Endothelial cell of umbilical vein (primary cell): ENCODE data around the gene DNHD1. TPM values are rescaled to one million over a fixed set of nuclear protein-coding genes. Genes with fewer than 3 reads are reported as not detected.

ENCODE experiments used
- BruUV-seq: library from RNA; stranded (reverse); fragments of 400-500 nt; replicated peaks from 2 replicates; lab custom pipeline; 2021; lab: Mats Ljungman, UMichigan
- CTCF ChIA-PET: fragments of 300-600, 350-600 bp; sonication (Branson Sonifier 250); formaldehyde crosslinking; loops from one replicate; lab custom pipeline; 2021; ENCODE audit warnings: antibody characterized with exemption, inconsistent platforms; lab: Charles Lee
- POLR2A ChIA-PET: fragments of 300-600, 350-600 bp; sonication (Branson Sonifier 250); formaldehyde crosslinking; loops from one replicate; lab custom pipeline; 2021; ENCODE audit warnings: antibody characterized with exemption, inconsistent platforms; lab: Charles Lee
- DNase-seq: peaks from one replicate; pipeline ENCODE4 v3.0.0-alpha.2; 2011; ENCODE audit warnings: low read depth, low spot score
- FAIRE-seq: peaks from 2 replicates; lab custom pipeline; 2011; peaks lifted over from hg19 to GRCh38; lab: Jason Lieb, UNC
- H2AFZ ChIP-seq: 2 replicates; pipeline ENCODE4 v1.6.0; 2012; ENCODE audit warnings: low read depth, low read length, control low read depth, inconsistent platforms
- H3K27ac ChIP-seq: 2 replicates; pipeline ENCODE4 v1.5.1; 2011; ENCODE audit warnings: low read depth, mild to moderate bottlenecking, control low read depth, low read length, moderate library complexity; ENCODE audit not compliant: insufficient read depth
- H3K27me3 ChIP-seq, 2 experiments: 2 replicates each; pipeline versions ENCODE4 v1.6.0 to v1.6.1; 2011; ENCODE audit warnings: low read length in 2 of 2, mixed read lengths in 1 of 2; ENCODE audit not compliant: control insufficient read depth in 2 of 2, insufficient read depth in 2 of 2
- H3K36me3 ChIP-seq, 2 experiments: 2 replicates in 1 of 2; 3 replicates in 1 of 2; pipeline ENCODE4 v1.5.1; 2011; ENCODE audit warnings: low read length in 2 of 2, mild to moderate bottlenecking in 1 of 2, moderate library complexity in 1 of 2; ENCODE audit not compliant: control insufficient read depth in 2 of 2, insufficient read depth in 2 of 2; ENCODE audit errors: extremely low read depth in 1 of 2
- H3K4me1 ChIP-seq: 3 replicates; pipeline ENCODE4 v1.5.1; 2011; ENCODE audit warnings: mild to moderate bottlenecking, low read length; ENCODE audit not compliant: control insufficient read depth, insufficient read depth; ENCODE audit errors: extremely low read depth
- H3K4me2 ChIP-seq: 2 replicates; pipeline ENCODE4 v1.6.1; 2011; ENCODE audit warnings: low read length, control low read depth, mixed read lengths; ENCODE audit not compliant: insufficient read depth
- H3K4me3 ChIP-seq, 3 experiments: fragments of 200-600 bp in 1 of 3; sonication (generic), shearing (Covaris generic) in 1 of 3; replicated peaks in 1 of 3; 2 replicates each; pipeline ENCODE4 v1.5.1; 2011 to 2016; ENCODE audit warnings: control low read depth in 3 of 3, low read length in 3 of 3, mild to moderate bottlenecking in 2 of 3, inconsistent platforms in 1 of 3, low read depth in 1 of 3, moderate library complexity in 1 of 3; ENCODE audit not compliant: insufficient read depth in 1 of 3
- H3K79me2 ChIP-seq: 2 replicates; pipeline ENCODE4 v1.6.0; 2012; ENCODE audit warnings: low read length, inconsistent platforms; ENCODE audit not compliant: control insufficient read depth, insufficient read depth
- H3K9ac ChIP-seq: replicated peaks from 2 replicates; pipeline ENCODE3; 2011; ENCODE audit warnings: low read length, control low read depth; ENCODE audit not compliant: insufficient read depth; ENCODE audit errors: extremely low read depth
- H3K9me1 ChIP-seq: replicated peaks from 3 replicates; pipeline ENCODE4 v1.6.0; 2011; ENCODE audit warnings: mild to moderate bottlenecking, low read length; ENCODE audit not compliant: control insufficient read depth, insufficient read depth; ENCODE audit errors: extremely low read depth
- H3K9me3 ChIP-seq: replicated peaks from 2 replicates; pipeline ENCODE4 v1.5.1; 2012; ENCODE audit warnings: low read length, inconsistent platforms; ENCODE audit not compliant: control insufficient read depth, insufficient read depth
- H4K20me1 ChIP-seq: replicated peaks from 2 replicates; pipeline ENCODE3; 2011; ENCODE audit warnings: mild to moderate bottlenecking, low read length; ENCODE audit not compliant: control insufficient read depth, insufficient read depth; ENCODE audit errors: extremely low read depth
- FOS ChIP-seq: IDR thresholded peaks from 2 replicates; pipeline ENCODE4 v1.6.1; 2011; ENCODE audit warnings: mild to moderate bottlenecking, low read length, moderate library complexity, borderline replicate concordance; ENCODE audit not compliant: insufficient read depth
- GATA2 ChIP-seq: IDR thresholded peaks from 2 replicates; pipeline ENCODE4 v1.7.0; 2011; ENCODE audit warnings: low read depth, mild to moderate bottlenecking, moderate library complexity, mixed read lengths, low read length; ENCODE audit not compliant: insufficient read length, insufficient read depth
- JUN ChIP-seq: IDR thresholded peaks from 2 replicates; pipeline ENCODE4 v1.6.1; 2011; ENCODE audit warnings: borderline replicate concordance, low read depth; ENCODE audit not compliant: insufficient read length, insufficient read depth
- MYC ChIP-seq: IDR thresholded peaks from one replicate; pipeline ENCODE4 v1.6.1; 2011; ENCODE audit warnings: mild to moderate bottlenecking, low read depth, low read length
- POLR2A ChIP-seq: IDR thresholded peaks from 2 replicates; pipeline ENCODE4 v1.6.1; 2012; ENCODE audit warnings: low read depth, mild to moderate bottlenecking, control low read depth, low read length
- POLR2AphosphoS5 ChIP-seq: IDR thresholded peaks from 2 replicates; pipeline ENCODE4 v1.6.1; 2012; ENCODE audit warnings: low read depth, mild to moderate bottlenecking, control low read depth, low read length, moderate library complexity; ENCODE audit not compliant: insufficient read depth
- dilution Hi-C: fragments of 300-500 bp; cut with MboI; formaldehyde crosslinking; loops from one replicate; pipeline ENCODE4 v1.15.0; 2019; ENCODE audit warnings: low sequenced_read_pairs; ENCODE audit not compliant: extremely low pct_ligation_motif_present
- intact Hi-C: fragments of 100-400 bp; cut with micrococcal nuclease; formaldehyde crosslinking; loops from one replicate; pipeline ENCODE4 v1.10.0; 2022
- polyA plus RNA-seq, 4 experiments: library from polyadenylated mRNA; depleted of rRNA in 3 of 4; stranded (reverse) in 3 of 4; unstranded in 1 of 4; fragments of >200 nt; gene quantifications; 2 replicates each; pipeline versions ENCODE4 v1.2.1 to v1.2.3, GENCODE V29; 2011 to 2012; ENCODE audit warnings: missing spikeins in 1 of 4
- total RNA-seq: library from RNA; stranded (reverse); gene quantifications from 2 replicates; pipeline ENCODE4 v1.2.3, GENCODE V29; 2021
- TF ChIP-seq, protein P1 (sequence below), 2 donors: IDR thresholded peaks; 1 replicate in 1 of 2; 2 replicates in 1 of 2; pipeline ENCODE4 v1.5.1; 2011; ENCODE audit warnings: low read length in 2 of 2, mild to moderate bottlenecking in 2 of 2, moderate library complexity in 2 of 2, control low read depth in 1 of 2, inconsistent platforms in 1 of 2, low read depth in 1 of 2; ENCODE audit not compliant: insufficient read depth in 1 of 2; ENCODE audit errors: extremely low read depth in 1 of 2
- TF ChIP-seq, protein P2 (sequence below): IDR thresholded peaks from 2 replicates; pipeline ENCODE4 v1.6.1; 2011; ENCODE audit not compliant: insufficient read depth, insufficient read length

Gene DNHD1
- total and polyA plus RNA-seq, 2 donors (not counting 3 experiments of a cell fraction or from before 2014, with no cell fraction given), result 3.7 to 8.6 TPM

DNA sequence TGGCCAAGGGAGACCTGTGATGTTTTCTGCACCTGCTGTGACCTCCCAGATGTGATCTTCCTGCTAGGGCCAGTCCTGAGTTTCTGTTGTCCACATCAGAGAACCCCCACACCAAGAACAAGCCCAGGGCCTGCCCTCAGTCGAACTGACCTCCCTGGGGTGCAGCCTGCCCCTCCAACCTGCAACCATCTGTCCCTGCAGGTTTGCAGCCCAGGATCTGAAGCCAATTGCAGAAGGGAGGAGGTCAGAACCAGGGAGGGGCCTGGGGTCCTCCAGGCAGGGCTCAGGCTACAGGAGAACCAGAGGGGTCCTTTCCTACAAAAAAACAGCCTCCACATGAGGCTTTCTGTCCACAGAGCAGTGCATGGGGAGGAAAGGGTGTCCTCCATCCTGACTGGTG, 24.1 kb upstream of the DNHD1 start:
- TF ChIP-seq FOS, result no peak
- no peak for TF ChIP-seq JUN
- TF ChIP-seq POLR2AphosphoS5, result no peak
- TF ChIP-seq, protein P1, sequence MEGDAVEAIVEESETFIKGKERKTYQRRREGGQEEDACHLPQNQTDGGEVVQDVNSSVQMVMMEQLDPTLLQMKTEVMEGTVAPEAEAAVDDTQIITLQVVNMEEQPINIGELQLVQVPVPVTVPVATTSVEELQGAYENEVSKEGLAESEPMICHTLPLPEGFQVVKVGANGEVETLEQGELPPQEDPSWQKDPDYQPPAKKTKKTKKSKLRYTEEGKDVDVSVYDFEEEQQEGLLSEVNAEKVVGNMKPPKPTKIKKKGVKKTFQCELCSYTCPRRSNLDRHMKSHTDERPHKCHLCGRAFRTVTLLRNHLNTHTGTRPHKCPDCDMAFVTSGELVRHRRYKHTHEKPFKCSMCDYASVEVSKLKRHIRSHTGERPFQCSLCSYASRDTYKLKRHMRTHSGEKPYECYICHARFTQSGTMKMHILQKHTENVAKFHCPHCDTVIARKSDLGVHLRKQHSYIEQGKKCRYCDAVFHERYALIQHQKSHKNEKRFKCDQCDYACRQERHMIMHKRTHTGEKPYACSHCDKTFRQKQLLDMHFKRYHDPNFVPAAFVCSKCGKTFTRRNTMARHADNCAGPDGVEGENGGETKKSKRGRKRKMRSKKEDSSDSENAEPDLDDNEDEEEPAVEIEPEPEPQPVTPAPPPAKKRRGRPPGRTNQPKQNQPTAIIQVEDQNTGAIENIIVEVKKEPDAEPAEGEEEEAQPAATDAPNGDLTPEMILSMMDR (IDR thresholded peaks at IDR 0.05; ENCODE audit: extremely low read depth in 1 of 2, insufficient read depth in 1 of 2, low read depth in 1 of 2, low read length in 2 of 2), result no peak
- no peak for TF ChIP-seq MYC
- TF ChIP-seq GATA2, result no peak
- TF ChIP-seq POLR2A, result no peak
- TF ChIP-seq, protein P2, sequence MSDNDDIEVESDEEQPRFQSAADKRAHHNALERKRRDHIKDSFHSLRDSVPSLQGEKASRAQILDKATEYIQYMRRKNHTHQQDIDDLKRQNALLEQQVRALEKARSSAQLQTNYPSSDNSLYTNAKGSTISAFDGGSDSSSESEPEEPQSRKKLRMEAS, result no peak
- peaks cover 6% of the 10 kb centered on the region for H3K79me2 ChIP-seq
- intact Hi-C loops, result loop anchor here (1.0 to 5.0 kb wide), 4 partner anchors 8 to 241 kb away; partner anchors contain the start of genes ARFIP2, FHIP1B and TIMM10B

More for the DNA sequence above, 24.1 kb upstream of the DNHD1 start:
- POLR2A ChIA-PET, result interaction anchor here (1.4 kb wide), 1 partner anchor 9 kb away, joined by 4 read pairs; the partner anchor contains the start of genes ARFIP2 and TIMM10B
- dilution Hi-C loops, result no loop called here
- Histone ChIP-seq H3K4me2 (peak overlapping the region; percentile 27), H3K36me3 (peaks cover 2 to 8% of the 10 kb centered on the region in 2 experiments), H4K20me1 (no peaks in the 10 kb centered on the region), H3K9me3 (no peaks in the 10 kb centered on the region), H2AFZ (no peak overlapping the region), H3K4me3 (peak overlapping the region in 2 of 3 experiments; percentile 9 to 61), H3K27ac (no peak overlapping the region), H3K9ac (no peak overlapping the region), H3K9me1 (no peaks in the 10 kb centered on the region), H3K4me1 (peaks cover 22% of the 10 kb centered on the region), H3K27me3 (no peaks in the 10 kb centered on the region)
- CTCF ChIA-PET, result interaction anchor here (1.2 to 3.5 kb wide), 4 partner anchors 29 to 146 kb away, joined by 3 to 32 read pairs (median 5); partner anchors contain the start of gene TPP1
- DNase-seq (no peak), FAIRE-seq (no peak)
- no TSS peak for BruUV-seq
